Common myeloid progenitor, CD34-positive (primary cell): ENCODE data around the gene SOHLH2.

Source experiments
- CTCF ChIA-PET: fragments of 350-600 bp; sonication (Branson Sonifier 250); formaldehyde crosslinking; loops from one replicate; lab custom pipeline; 2021; ENCODE audit warnings: antibody characterized with exemption; lab: Charles Lee
- POLR2A ChIA-PET: fragments of 350-600 bp; sonication (Branson Sonifier 250); formaldehyde crosslinking; loops from one replicate; lab custom pipeline; 2021; ENCODE audit warnings: antibody characterized with exemption; lab: Charles Lee
- DNase-seq, 3 donors: peaks; one replicate each; pipeline versions ENCODE4 v3.0.0 to v3.0.0-alpha.2; 2013
- H3K27ac ChIP-seq, 2 experiments: 1 replicate in 1 of 2; 2 replicates in 1 of 2; pipeline ENCODE4 v1.7.0; 2013; ENCODE audit warnings: inconsistent platforms in 2 of 2, low read length in 2 of 2, mild to moderate bottlenecking in 2 of 2, low read depth in 1 of 2, moderate library complexity in 1 of 2; ENCODE audit not compliant: severe bottlenecking in 2 of 2, insufficient read depth in 1 of 2, poor library complexity in 1 of 2
- H3K27me3 ChIP-seq, 5 experiments: replicated peaks in 2 of 5; 1 replicate in 3 of 5; 2 replicates in 2 of 5; pipeline versions ENCODE4 v1.6.1 to v1.7.0; 2013; ENCODE audit warnings: low read length in 4 of 5, mild to moderate bottlenecking in 2 of 5, moderate library complexity in 2 of 5, inconsistent platforms in 1 of 5; ENCODE audit not compliant: insufficient read depth in 5 of 5, control insufficient read depth in 4 of 5
- H3K36me3 ChIP-seq, 4 experiments: 1 replicate in 2 of 4; 2 replicates in 2 of 4; pipeline versions ENCODE4 v1.6.1 to v1.7.0; 2013; ENCODE audit warnings: low read length in 3 of 4, control low read depth in 1 of 4, mild to moderate bottlenecking in 1 of 4; ENCODE audit not compliant: control insufficient read depth in 4 of 4, insufficient read depth in 4 of 4
- H3K4me1 ChIP-seq, 4 experiments: 1 replicate in 3 of 4; 2 replicates in 1 of 4; pipeline versions ENCODE4 v1.6.1 to v1.7.1; 2013; ENCODE audit warnings: low read length in 3 of 4, mild to moderate bottlenecking in 3 of 4, control low read depth in 1 of 4, inconsistent platforms in 1 of 4, moderate library complexity in 1 of 4; ENCODE audit not compliant: control insufficient read depth in 4 of 4, insufficient read depth in 4 of 4; ENCODE audit errors: control extremely low read depth in 1 of 4
- H3K4me3 ChIP-seq, 7 experiments: 1 replicate in 4 of 7; 2 replicates in 3 of 7; pipeline versions ENCODE4 v1.5.1 to v1.7.0; 2013; ENCODE audit warnings: mild to moderate bottlenecking in 7 of 7, low read length in 6 of 7, moderate library complexity in 6 of 7, inconsistent platforms in 2 of 7, low read depth in 2 of 7, control low read depth in 1 of 7; ENCODE audit not compliant: insufficient read depth in 4 of 7, control insufficient read depth in 1 of 7; ENCODE audit errors: extremely low read depth in 1 of 7
- H3K9me3 ChIP-seq, 5 experiments: 1 replicate in 4 of 5; 2 replicates in 1 of 5; pipeline versions ENCODE4 v1.6.1 to v1.7.1; 2013; ENCODE audit warnings: low read length in 4 of 5, mild to moderate bottlenecking in 2 of 5, inconsistent platforms in 1 of 5, low read depth in 1 of 5, moderate library complexity in 1 of 5; ENCODE audit not compliant: control insufficient read depth in 4 of 5, insufficient read depth in 2 of 5; ENCODE audit errors: control extremely low read depth in 1 of 5
- WGBS: methylation state at CpG from one replicate; pipeline ENCODE4 v1.1.5; 2013; ENCODE audit not compliant: insufficient coverage; 5-methylcytosine and 5-hydroxymethylcytosine counted together

SOHLH2 gene

DNA sequence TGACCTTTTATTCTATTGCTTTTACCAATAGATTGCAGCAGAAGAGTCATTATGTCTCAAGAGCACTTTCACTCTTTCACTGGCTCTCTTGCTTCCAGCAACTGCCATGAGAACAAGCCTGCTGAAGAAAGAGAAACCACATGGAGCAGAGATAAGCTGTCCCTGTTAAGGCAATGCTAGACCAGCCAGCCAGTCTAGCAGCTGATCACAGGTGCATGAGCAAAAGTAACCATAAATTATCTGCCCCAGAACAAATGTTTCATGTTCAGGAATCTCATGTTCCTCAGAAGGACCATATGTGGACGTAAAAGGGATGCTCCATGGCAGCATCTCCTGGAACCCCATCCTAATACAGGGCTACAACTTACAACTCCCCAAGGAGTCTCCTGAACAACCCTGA, 62.8 kb downstream of the SOHLH2 start:
- POLR2A ChIA-PET = no interaction called here

DNA sequence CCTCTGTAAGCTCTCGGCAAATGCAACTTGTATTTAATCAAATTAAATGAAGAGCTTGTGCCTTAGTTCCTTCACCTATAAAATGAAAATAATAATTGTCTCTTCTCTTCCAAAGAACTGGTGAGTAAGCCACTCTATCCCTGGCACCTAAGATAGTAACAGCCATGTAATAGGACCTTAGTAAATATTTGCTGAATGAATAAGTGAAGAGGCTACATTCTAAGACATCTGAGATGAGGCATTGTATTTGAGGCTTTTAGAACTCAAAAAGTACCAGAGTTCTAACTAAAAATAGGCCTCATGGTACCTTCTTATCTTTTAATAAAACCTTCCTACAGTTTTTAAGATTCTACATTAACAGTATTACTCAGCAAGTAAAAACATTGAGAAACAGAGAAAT, 65.9 kb downstream of the SOHLH2 start:
- H3K9me3 ChIP-seq = peaks cover 0 to 2% (median 2%) of the 10 kb centered on the region in 5 experiments
- CTCF ChIA-PET = no interaction called here
- no peak overlapping the region for H3K27ac ChIP-seq
- WGBS = no CpG with 5 or more reads among the region's 1 CpG
- no peaks in the 10 kb centered on the region for H3K36me3 ChIP-seq
- no peaks in the 10 kb centered on the region for H3K4me1 ChIP-seq
- no peak overlapping the region for H3K4me3 ChIP-seq
- no peak for DNase-seq
- peaks cover 0 to 3% (median 0%) of the 10 kb centered on the region in 5 experiments for H3K27me3 ChIP-seq
- POLR2A ChIA-PET = no interaction called here

More for the DNA sequence above, 62.8 kb downstream of the SOHLH2 start:
- no peak overlapping the region for H3K4me3 ChIP-seq
- DNase-seq = no peak
- peaks cover 5 to 28% (median 9%) of the 10 kb centered on the region in 5 experiments for H3K27me3 ChIP-seq
- CTCF ChIA-PET = no interaction called here
- H3K27ac ChIP-seq = no peak overlapping the region
- H3K9me3 ChIP-seq = peaks cover 0 to 1% (median 0%) of the 10 kb centered on the region in 5 experiments
- no peaks in the 10 kb centered on the region for H3K36me3 ChIP-seq
- H3K4me1 ChIP-seq = peaks cover 0 to 4% (median 0%) of the 10 kb centered on the region in 4 experiments
- WGBS = 86% methylated on average over 1 of the region's 1 CpG

- ChIA-PET CTCF (no interaction called here), POLR2A (no interaction called here)
- Histone ChIP-seq H3K27me3 (no peaks in the 10 kb centered on the region), H3K4me1 (no peaks in the 10 kb centered on the region), H3K4me3 (no peak overlapping the region), H3K36me3 (no peaks in the 10 kb centered on the region), H3K9me3 (peaks cover 0 to 2% (median 2%) of the 10 kb centered on the region in 5 experiments), H3K27ac (no peak overlapping the region)
- DNase-seq = no peak
- 94% methylated on average over 3 of the region's 3 CpGs for WGBS
Observed at GRCh38 chr13:36147330-36147729, 67.0 kb downstream of the SOHLH2 start.

DNA sequence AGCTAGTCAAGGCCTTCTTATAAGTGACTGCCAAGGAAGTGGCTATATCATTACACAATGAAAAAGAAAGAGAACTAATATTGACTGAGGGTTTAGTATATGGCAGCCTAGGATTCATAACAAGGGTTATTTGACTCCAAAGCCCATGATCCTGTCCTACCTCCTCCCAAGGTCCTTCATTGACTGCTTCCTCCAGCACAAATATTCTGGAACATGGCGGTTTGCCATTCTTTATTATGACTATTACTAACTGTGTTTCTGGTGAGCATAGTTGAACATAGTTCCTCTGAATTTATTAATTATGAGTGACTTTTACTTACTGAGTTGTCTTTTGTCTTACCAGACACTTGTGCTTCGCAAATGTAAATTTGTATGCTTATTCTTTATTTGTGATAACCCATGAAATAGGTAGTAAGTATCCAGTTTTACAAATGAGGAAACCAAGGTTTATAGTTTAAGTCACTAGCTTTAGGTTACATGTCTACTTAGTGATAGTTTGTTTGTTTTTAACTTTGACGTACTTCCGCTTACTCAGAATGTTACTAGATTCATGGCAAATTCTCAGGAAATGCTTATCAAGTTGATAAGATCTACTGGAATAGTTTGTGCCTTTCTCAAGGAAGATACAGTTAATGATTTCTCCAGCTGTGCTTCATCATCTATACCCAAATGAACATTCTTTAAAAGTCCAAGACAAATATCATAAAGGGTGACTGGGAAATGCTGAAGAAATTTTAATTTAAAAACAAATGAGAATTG, 67.7 kb downstream of the SOHLH2 start:
- Histone ChIP-seq H3K27ac (no peak overlapping the region), H3K9me3 (peaks cover 0 to 2% (median 2%) of the 10 kb centered on the region in 5 experiments), H3K4me3 (no peak overlapping the region), H3K36me3 (no peaks in the 10 kb centered on the region), H3K4me1 (no peaks in the 10 kb centered on the region), H3K27me3 (no peaks in the 10 kb centered on the region)
- DNase-seq = no peak
- WGBS = no CpG with 5 or more reads among the region's 4 CpGs
- ChIA-PET POLR2A (no interaction called here), CTCF (no interaction called here)

DNA sequence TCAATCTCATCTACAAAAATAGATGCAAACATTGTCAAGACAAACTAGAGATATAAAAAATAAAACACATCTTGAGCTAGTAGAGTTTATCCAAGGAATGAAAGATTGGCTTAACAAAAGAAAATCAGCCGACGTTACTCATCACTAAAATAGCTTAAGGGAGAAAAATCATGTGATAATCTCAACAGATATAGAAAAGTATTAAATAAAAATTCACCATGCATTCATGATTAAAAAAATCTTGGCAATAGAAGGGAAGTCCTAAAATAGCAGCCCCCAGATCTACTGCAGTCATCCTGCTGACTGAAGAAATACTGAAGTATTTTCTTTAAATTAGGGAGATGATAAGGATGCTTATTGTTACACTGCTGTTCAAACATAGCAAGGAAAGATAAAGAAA, 70.6 kb downstream of the SOHLH2 start:
- Histone ChIP-seq H3K9me3 (peaks cover 0 to 5% (median 2%) of the 10 kb centered on the region in 5 experiments), H3K27me3 (no peaks in the 10 kb centered on the region), H3K4me3 (no peak overlapping the region), H3K4me1 (no peaks in the 10 kb centered on the region), H3K36me3 (no peaks in the 10 kb centered on the region), H3K27ac (no peak overlapping the region)
- no peak for DNase-seq
- POLR2A ChIA-PET = no interaction called here
- no CpG with 5 or more reads among the region's 2 CpGs for WGBS
- CTCF ChIA-PET = no interaction called here

- H3K27me3 ChIP-seq = no peaks in the 10 kb centered on the region
- no peak for DNase-seq
- no peaks in the 10 kb centered on the region for H3K4me1 ChIP-seq
- H3K9me3 ChIP-seq = peaks cover 0 to 5% (median 2%) of the 10 kb centered on the region in 5 experiments
- CTCF ChIA-PET = interaction anchor here (0.6 kb wide), 1 partner anchor 1272 kb away, joined by 3 read pairs; no protein-coding TSS in a partner anchor
- POLR2A ChIA-PET = no interaction called here
- H3K27ac ChIP-seq = no peak overlapping the region
- no peak overlapping the region for H3K4me3 ChIP-seq
- H3K36me3 ChIP-seq = no peaks in the 10 kb centered on the region
Observed at GRCh38 chr13:36142735-36143134, 71.6 kb downstream of the SOHLH2 start.

DNA sequence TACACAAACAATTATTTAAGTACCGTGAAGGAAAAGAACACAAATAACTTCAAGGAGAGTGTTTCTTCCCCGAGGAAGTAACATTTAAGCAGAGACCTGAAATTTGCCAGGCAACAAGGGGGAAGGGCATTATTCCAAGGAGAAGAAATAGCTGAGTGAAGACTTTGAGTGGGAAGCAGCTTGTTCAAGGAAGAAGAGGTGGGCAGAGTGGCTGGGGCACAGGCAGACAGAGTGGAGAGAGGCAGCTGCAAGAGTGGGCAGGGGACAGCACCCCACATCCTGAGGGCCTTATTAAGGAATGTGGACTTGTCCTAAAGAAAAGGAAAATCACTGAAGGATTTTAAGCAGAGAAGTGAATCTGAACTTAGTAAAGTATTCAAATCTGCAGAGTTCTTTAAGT, 78.5 kb downstream of the SOHLH2 start:
- CTCF ChIA-PET = interaction anchor here (1.5 kb wide), 1 partner anchor 20 kb away, joined by 3 read pairs; no protein-coding TSS in a partner anchor
- Histone ChIP-seq H3K27me3 (peaks cover 0 to 30% (median 11%) of the 10 kb centered on the region in 5 experiments), H3K9me3 (peaks cover 0 to 2% (median 0%) of the 10 kb centered on the region in 5 experiments), H3K4me1 (peaks cover 0 to 6% (median 4%) of the 10 kb centered on the region in 4 experiments), H3K4me3 (no peak overlapping the region), H3K36me3 (no peaks in the 10 kb centered on the region), H3K27ac (no peak overlapping the region)
- POLR2A ChIA-PET = no interaction called here
- WGBS = 100% methylated on average over 1 of the region's 2 CpGs
- no peak for DNase-seq
